Peyer's patch (tissue), 4 donors: ENCODE results near the gene ZBTB20. TPM values are rescaled to one million over a fixed set of nuclear protein-coding genes. Genes with fewer than 3 reads are reported as not detected.

Experiments used
- DNase-seq, 3 donors: peaks; one replicate each; pipeline ENCODE4 v3.0.0-alpha.2; 2017 to 2019
- H3K27ac ChIP-seq, 4 donors: fragments of 200-600 bp; sonication (generic); one replicate each; pipeline ENCODE4 v1.5.1; 2016 to 2019
- H3K27me3 ChIP-seq, 2 donors: fragments of 200-600 bp; sonication (generic); one replicate each; pipeline ENCODE4 v1.5.1; 2019
- H3K36me3 ChIP-seq, 3 donors: fragments of 200-600 bp; sonication (generic); one replicate each; pipeline ENCODE4 v1.5.1; 2016 to 2019
- H3K4me1 ChIP-seq, 4 donors: fragments of 200-600 bp; sonication (generic); one replicate each; pipeline ENCODE4 v1.5.1; 2016 to 2019
- H3K4me3 ChIP-seq, 4 donors: fragments of 200-600 bp; sonication (generic); 1 replicate in 3 of 4; 2 replicates in 1 of 4; pipeline ENCODE4 v1.5.1; 2016 to 2019; ENCODE audit warnings: mild to moderate bottlenecking in 1 of 4
- H3K9me3 ChIP-seq, 4 donors: fragments of 200-600 bp; sonication (generic); one replicate each; pipeline ENCODE4 v1.5.1; 2016 to 2019; ENCODE audit warnings: mild to moderate bottlenecking in 1 of 4
- POLR2A ChIP-seq, 2 donors: fragments of 450-650 bp; IDR thresholded peaks; one replicate each; pipeline ENCODE4 v1.5.1; 2017; ENCODE audit warnings: antibody characterized with exemption in 2 of 2, mild to moderate bottlenecking in 2 of 2, moderate library complexity in 2 of 2
- total RNA-seq, 4 donors: library from RNA; depleted of rRNA; stranded (reverse); fragments of >200 nt; gene quantifications; one replicate each; pipeline ENCODE4 v1.1.0, GENCODE V29; 2016
- TF ChIP-seq, protein P1 (sequence below), 6 experiments: fragments of 450-650 bp in 4 of 6; fragments of 200-600 bp in 2 of 6; sonication (generic) in 1 of 6; IDR thresholded peaks; one replicate each; pipeline ENCODE4 v1.5.1; 2017 to 2019; ENCODE audit warnings: antibody characterized with exemption in 6 of 6, mild to moderate bottlenecking in 3 of 6, moderate library complexity in 1 of 6

Gene ZBTB20
- total RNA-seq, 4 donors from 2014 or later: 19.6 to 135 (median 57.2) TPM

DNA sequence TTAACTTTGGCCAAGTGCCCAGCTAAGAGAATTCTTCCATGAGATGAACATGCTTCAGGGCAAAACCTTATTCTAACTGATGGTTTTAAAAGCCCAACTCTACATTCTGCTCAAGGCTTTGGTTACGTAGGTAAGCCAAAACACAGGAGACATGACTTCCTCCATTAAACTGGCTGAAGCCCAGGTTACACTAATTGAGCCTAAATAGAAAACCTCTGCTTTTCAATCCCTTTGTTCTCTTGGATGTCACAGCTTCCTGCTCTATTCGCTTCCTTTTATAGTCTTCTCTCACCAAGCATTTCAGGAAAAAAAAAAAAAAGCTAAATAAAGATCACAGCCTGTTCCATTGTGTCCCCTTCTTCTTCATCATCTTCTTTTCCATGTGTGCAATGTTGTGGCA is 432.9 kb downstream of the ZBTB20 start:
- Histone ChIP-seq H3K36me3 (no peaks in the 10 kb centered on the region), H3K9me3 (no peaks in the 10 kb centered on the region), H3K4me3 (no peak overlapping the region), H3K27ac (no peak overlapping the region), H3K27me3 (no peaks in the 10 kb centered on the region), H3K4me1 (peaks cover 0 to 26% (median 0%) of the 10 kb centered on the region in 4 donors)
- DNase-seq: no peak
- TF ChIP-seq POLR2A (IDR thresholded peaks at IDR 0.05): no peak
- TF ChIP-seq, protein P1, sequence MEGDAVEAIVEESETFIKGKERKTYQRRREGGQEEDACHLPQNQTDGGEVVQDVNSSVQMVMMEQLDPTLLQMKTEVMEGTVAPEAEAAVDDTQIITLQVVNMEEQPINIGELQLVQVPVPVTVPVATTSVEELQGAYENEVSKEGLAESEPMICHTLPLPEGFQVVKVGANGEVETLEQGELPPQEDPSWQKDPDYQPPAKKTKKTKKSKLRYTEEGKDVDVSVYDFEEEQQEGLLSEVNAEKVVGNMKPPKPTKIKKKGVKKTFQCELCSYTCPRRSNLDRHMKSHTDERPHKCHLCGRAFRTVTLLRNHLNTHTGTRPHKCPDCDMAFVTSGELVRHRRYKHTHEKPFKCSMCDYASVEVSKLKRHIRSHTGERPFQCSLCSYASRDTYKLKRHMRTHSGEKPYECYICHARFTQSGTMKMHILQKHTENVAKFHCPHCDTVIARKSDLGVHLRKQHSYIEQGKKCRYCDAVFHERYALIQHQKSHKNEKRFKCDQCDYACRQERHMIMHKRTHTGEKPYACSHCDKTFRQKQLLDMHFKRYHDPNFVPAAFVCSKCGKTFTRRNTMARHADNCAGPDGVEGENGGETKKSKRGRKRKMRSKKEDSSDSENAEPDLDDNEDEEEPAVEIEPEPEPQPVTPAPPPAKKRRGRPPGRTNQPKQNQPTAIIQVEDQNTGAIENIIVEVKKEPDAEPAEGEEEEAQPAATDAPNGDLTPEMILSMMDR (IDR thresholded peaks at IDR 0.05): no peak

DNA sequence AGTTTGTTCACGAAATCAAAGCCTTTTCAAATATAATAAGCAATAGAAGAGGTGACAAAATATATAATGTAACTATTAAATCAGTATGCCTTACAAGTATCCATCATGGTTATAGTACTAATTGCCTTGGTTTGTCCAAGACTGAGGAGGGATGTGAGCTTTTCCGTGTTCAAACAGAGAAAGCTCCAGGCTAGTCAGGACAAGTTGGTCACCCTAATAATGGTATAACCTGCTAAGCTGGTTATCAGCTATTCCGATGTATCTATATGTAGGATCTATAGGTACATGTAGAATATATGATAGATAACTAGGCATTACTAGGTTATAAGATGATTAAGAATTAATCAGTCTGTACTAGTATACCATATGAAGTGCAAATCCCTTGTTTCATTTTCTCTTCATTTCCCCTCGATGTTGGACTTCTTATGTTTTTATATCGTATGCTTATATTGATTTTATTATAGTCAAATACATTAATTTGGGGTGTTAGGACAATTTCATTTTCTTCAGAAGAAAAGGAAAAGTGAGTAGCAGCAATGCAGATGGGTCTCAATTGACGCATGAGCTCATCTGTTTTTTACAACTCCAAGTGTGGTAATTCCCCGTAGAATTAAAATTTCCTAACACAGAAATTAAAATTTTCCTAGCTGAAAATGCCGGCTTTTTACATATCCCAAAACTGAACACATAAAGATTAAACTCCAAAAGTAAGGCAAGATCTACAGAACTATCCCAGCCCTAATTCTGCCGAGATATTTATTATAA is 434.2 kb downstream of the ZBTB20 start:
- Histone ChIP-seq H3K27ac (no peak overlapping the region), H3K4me1 (peaks cover 0 to 13% (median 0%) of the 10 kb centered on the region in 4 donors), H3K9me3 (no peaks in the 10 kb centered on the region), H3K4me3 (no peak overlapping the region), H3K36me3 (no peaks in the 10 kb centered on the region), H3K27me3 (no peaks in the 10 kb centered on the region)
- DNase-seq: no peak
- no peak for TF ChIP-seq POLR2A (IDR thresholded peaks at IDR 0.05)

DNA sequence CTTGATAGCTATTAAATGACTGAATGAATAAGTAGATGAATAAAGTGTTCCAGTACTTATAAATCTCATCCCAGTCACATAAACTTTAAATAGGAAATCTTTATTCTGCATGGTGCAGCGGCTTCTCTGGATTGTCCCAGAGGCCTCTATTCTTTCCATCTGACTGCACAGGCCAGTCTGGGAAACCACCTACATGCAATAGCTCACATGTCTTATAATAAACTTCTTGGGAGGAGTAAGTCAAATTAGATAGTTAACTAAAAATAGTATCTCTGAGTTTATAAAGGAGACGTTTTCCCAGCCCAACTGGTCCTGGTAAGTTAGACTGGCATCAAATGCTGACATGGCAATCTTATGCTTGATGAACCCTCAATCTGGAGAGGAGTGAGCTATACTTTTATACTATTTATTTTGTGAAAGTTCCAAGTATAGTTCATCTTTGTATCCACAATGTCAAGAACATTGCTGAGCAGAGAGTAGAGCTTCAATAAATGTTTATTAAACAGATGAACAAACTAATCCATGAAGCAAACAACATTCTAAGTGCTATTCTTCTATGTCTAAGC is 435.7 kb downstream of the ZBTB20 start:
- Histone ChIP-seq H3K27me3 (no peaks in the 10 kb centered on the region), H3K27ac (no peak overlapping the region), H3K4me1 (peaks cover 0 to 7% (median 0%) of the 10 kb centered on the region in 4 donors), H3K36me3 (no peaks in the 10 kb centered on the region), H3K9me3 (no peaks in the 10 kb centered on the region), H3K4me3 (no peak overlapping the region)
- TF ChIP-seq, protein P1 (IDR thresholded peaks at IDR 0.05): no peak
- no peak for TF ChIP-seq POLR2A (IDR thresholded peaks at IDR 0.05)
- no peak for DNase-seq

DNA sequence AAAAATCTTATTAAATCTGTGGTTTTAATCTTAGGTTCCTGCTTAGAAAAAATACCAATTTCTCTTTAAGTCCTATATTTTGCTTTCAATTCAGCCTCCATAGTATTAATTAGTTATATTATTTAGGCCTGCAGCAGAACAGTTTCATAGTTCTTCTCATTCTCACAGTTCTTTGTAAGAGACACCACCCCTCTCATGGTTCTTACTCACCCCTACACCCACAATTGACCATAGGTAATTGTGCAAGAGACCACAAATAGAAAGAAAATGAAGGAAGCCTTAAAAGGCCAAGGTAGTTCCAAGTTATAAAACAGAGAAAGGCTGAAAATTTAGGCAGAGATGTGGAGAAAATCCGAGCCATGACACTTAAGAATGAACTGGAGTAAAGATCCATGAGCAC is 438.0 kb downstream of the ZBTB20 start:
- no peak for DNase-seq
- H3K4me1 ChIP-seq: peaks cover 0 to under 1% (median 0%) of the 10 kb centered on the region in 4 donors
- no peaks in the 10 kb centered on the region for H3K27me3 ChIP-seq
- H3K4me3 ChIP-seq: no peak overlapping the region
- TF ChIP-seq, protein P1 (IDR thresholded peaks at IDR 0.05): no peak
- TF ChIP-seq POLR2A (IDR thresholded peaks at IDR 0.05): no peak
- H3K36me3 ChIP-seq: no peaks in the 10 kb centered on the region
- no peaks in the 10 kb centered on the region for H3K9me3 ChIP-seq
- H3K27ac ChIP-seq: no peak overlapping the region

DNA sequence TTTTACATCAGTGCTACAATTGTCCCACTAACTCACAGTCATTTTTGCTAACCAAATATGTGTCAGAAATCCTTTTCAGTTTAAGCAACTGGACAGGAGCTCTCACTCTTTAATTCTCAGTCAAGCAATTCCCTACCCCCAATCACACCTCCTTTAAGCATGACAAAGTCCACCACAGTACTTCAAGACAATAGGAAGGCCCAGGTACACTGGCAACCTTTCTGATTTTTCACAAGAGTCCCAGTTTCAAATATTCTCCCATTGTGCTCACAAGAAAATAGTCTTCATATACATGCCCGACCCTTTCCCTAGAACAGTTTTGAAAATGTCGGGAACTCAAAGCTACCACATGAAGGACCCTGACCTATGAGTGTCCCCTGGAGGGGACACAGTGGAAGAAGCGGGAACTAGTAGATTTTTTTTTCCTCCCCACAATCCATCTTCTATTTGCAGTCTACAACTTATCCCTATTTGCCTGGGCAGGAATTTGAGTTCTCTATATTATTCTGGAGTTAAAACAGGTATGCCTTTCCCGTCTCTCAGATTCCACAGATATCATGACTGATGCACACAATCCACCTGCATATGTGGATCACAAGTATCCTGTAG is 439.7 kb downstream of the ZBTB20 start:
- Histone ChIP-seq H3K9me3 (no peaks in the 10 kb centered on the region), H3K27me3 (no peaks in the 10 kb centered on the region), H3K27ac (no peak overlapping the region), H3K36me3 (no peaks in the 10 kb centered on the region), H3K4me3 (no peak overlapping the region), H3K4me1 (no peaks in the 10 kb centered on the region)
- no peak for TF ChIP-seq POLR2A (IDR thresholded peaks at IDR 0.05)
- TF ChIP-seq, protein P1 (IDR thresholded peaks at IDR 0.05): no peak
- no peak for DNase-seq
